GM12878 (cell line): ENCODE results near the gene RAB21. TPM values are rescaled to one million over a fixed set of nuclear protein-coding genes. Genes with fewer than 3 reads are reported as not detected.

Experiments used
- ASH2L ChIP-seq: fragments of 300-600, 200-600 bp; sonication (generic); IDR thresholded peaks from 2 replicates; pipeline ENCODE4 v1.6.1; 2017; ENCODE audit warnings: low read depth, mild to moderate bottlenecking, borderline replicate concordance
- BHLHE40 ChIP-seq, 2 experiments: fragments of 450-650 bp in 1 of 2; IDR thresholded peaks; 2 replicates each; pipeline ENCODE4 v1.6.1; 2011 to 2017; ENCODE audit warnings: low read depth in 2 of 2, borderline replicate concordance in 1 of 2, improper control_type of control experiment in 1 of 2, low read length in 1 of 2, mild to moderate bottlenecking in 1 of 2
- CEBPB ChIP-seq, 2 experiments: fragments of 150-350 bp in 1 of 2; IDR thresholded peaks; 2 replicates each; pipeline ENCODE4 v1.6.1; 2012 to 2014; ENCODE audit warnings: low read depth in 2 of 2, low read length in 2 of 2, borderline replicate concordance in 1 of 2, inconsistent platforms in 1 of 2
- E2F8 ChIP-seq: fragments of 450-650 bp; IDR thresholded peaks from 2 replicates; pipeline ENCODE4 v1.6.1; 2018; ENCODE audit warnings: mild to moderate bottlenecking, low read depth, moderate library complexity; ENCODE audit not compliant: partially characterized antibody
- EED ChIP-seq: sonication (generic); IDR thresholded peaks from 2 replicates; pipeline ENCODE4 v1.6.1; 2016; ENCODE audit warnings: antibody characterized with exemption, low read depth
- GATAD2B ChIP-seq: fragments of 450-650 bp; conservative IDR thresholded peaks from 2 replicates; pipeline ENCODE4 v1.6.1; 2017; ENCODE audit warnings: low read depth, mild to moderate bottlenecking, moderate library complexity
- IKZF1 ChIP-seq: fragments of 450-650 bp; conservative IDR thresholded peaks from 2 replicates; pipeline ENCODE4 v1.6.1; 2017; ENCODE audit warnings: antibody characterized with exemption, mild to moderate bottlenecking
- MEF2B ChIP-seq: fragments of 450-650 bp; IDR thresholded peaks from 2 replicates; pipeline ENCODE4 v1.6.1; 2018; ENCODE audit warnings: mild to moderate bottlenecking, moderate library complexity; ENCODE audit not compliant: partially characterized antibody, poor library complexity, severe bottlenecking
- NKRF ChIP-seq: fragments of 450-650 bp; conservative IDR thresholded peaks from 2 replicates; pipeline ENCODE4 v1.6.1; 2017; ENCODE audit warnings: mild to moderate bottlenecking, moderate library complexity
- PAX5 ChIP-seq: IDR thresholded peaks from 2 replicates; pipeline ENCODE4 v1.6.1; 2011; ENCODE audit warnings: low read depth, low read length, borderline replicate concordance
- POLR2AphosphoS5 ChIP-seq: IDR thresholded peaks from 2 replicates; pipeline ENCODE4 v1.6.1; 2011; ENCODE audit warnings: mild to moderate bottlenecking, low read length, inconsistent platforms
- RELA ChIP-seq: fragments of 450-650 bp; IDR thresholded peaks from 2 replicates; pipeline ENCODE4 v1.8.0; 2014; ENCODE audit warnings: borderline replicate concordance; ENCODE audit not compliant: partially characterized antibody
- SP1 ChIP-seq: IDR thresholded peaks from one replicate; pipeline ENCODE4 v1.6.1; 2011; ENCODE audit warnings: low read depth, low read length
- TCF12 ChIP-seq: IDR thresholded peaks from 2 replicates; pipeline ENCODE4 v1.6.1; 2011; ENCODE audit warnings: low read depth, mild to moderate bottlenecking, low read length
- TCF3 ChIP-seq: IDR thresholded peaks from 2 replicates; pipeline ENCODE4 v1.6.1; 2012; ENCODE audit warnings: low read depth, mild to moderate bottlenecking, low read length, borderline replicate concordance; ENCODE audit not compliant: insufficient read depth
- YY1 ChIP-seq: IDR thresholded peaks from 2 replicates; pipeline ENCODE4 v1.6.1; 2011; ENCODE audit warnings: low read depth, mild to moderate bottlenecking, low read length
- polyA plus RNA-seq, 11 experiments: library from polyadenylated mRNA; depleted of rRNA in 4 of 11; unstranded in 6 of 11; stranded (reverse) in 5 of 11; fragments of >200 nt; fragmentation: Nextera tagmentation in 4 of 11; fragmentation: Illumina TruSeq in 1 of 11; extraction: Ambion mirVana in 4 of 11; extraction: Trizol in 1 of 11; gene quantifications; 1 replicate in 1 of 11; 2 replicates in 10 of 11; pipeline versions ENCODE4 v1.2.1 to v1.2.3, GENCODE V29; 2011 to 2016; ENCODE audit warnings: inconsistent platforms in 2 of 11, missing spikeins in 2 of 11, low read depth in 1 of 11
- total RNA-seq, 4 experiments: library from RNA; depleted of rRNA in 3 of 4; stranded (reverse); fragments of >200 nt in 3 of 4; fragmentation: Illumina TruSeq in 1 of 4; extraction: Trizol in 1 of 4; gene quantifications; 2 replicates each; pipeline versions ENCODE4 v1.2.1 to v1.2.3, GENCODE V29; 2013 to 2021
- TF ChIP-seq, protein P1 (sequence below): fragments of 450-650 bp; IDR thresholded peaks from 2 replicates; pipeline ENCODE4 v1.6.1; 2016; ENCODE audit warnings: mild to moderate bottlenecking
- TF ChIP-seq, protein P2 (sequence below): fragments of 450-650 bp; IDR thresholded peaks from 2 replicates; pipeline ENCODE4 v1.6.1; 2017; ENCODE audit warnings: mild to moderate bottlenecking, low read depth, inconsistent platforms; ENCODE audit not compliant: poor library complexity, severe bottlenecking

RAB21 gene
- total and polyA plus RNA-seq, 10 of the 15 experiments (the other 5 are each of a cell fraction or from before 2014, with no cell fraction given) = 2.8 to 42.8 (median 16.1) TPM

- no peak for TF ChIP-seq CEBPB (IDR thresholded peaks at IDR 0.05; ENCODE audit: borderline replicate concordance in 1 of 2, low read depth in 2 of 2, low read length in 2 of 2)
- peak; percentile 19; the same call in 1 of the 2 replicates for TF ChIP-seq NKRF
- TF ChIP-seq MEF2B = no peak
- peak; percentile 52 for TF ChIP-seq IKZF1
- peak; percentile 81 for TF ChIP-seq POLR2AphosphoS5
- peak; percentile 21 for TF ChIP-seq SP1
- TF ChIP-seq E2F8 = no peak
- TF ChIP-seq ASH2L = peak; percentile 9; the same call in 1 of the 2 replicates
- TF ChIP-seq YY1 = peak; percentile 84
- TF ChIP-seq BHLHE40 (IDR thresholded peaks at IDR 0.05; ENCODE audit: borderline replicate concordance in 1 of 2, low read depth in 2 of 2, low read length in 1 of 2) = peak; percentile 40 to 41; a peak in 3 of 4 replicates
- TF ChIP-seq EED = peak; percentile 69
- TF ChIP-seq, protein P1, sequence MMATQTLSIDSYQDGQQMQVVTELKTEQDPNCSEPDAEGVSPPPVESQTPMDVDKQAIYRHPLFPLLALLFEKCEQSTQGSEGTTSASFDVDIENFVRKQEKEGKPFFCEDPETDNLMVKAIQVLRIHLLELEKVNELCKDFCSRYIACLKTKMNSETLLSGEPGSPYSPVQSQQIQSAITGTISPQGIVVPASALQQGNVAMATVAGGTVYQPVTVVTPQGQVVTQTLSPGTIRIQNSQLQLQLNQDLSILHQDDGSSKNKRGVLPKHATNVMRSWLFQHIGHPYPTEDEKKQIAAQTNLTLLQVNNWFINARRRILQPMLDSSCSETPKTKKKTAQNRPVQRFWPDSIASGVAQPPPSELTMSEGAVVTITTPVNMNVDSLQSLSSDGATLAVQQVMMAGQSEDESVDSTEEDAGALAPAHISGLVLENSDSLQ = 0 out of 2 replicates have a peak, but pooled peaks have one; percentile 9
- 0 out of 2 replicates have a peak, but pooled peaks have one; percentile 33 for TF ChIP-seq TCF12
- peak; percentile 97 for TF ChIP-seq RELA
- 0 out of 2 replicates have a peak, but pooled peaks have one; percentile 11 for TF ChIP-seq TCF3
- TF ChIP-seq PAX5 = 0 out of 2 replicates have a peak, but pooled peaks have one; percentile 19
- TF ChIP-seq GATAD2B = 0 out of 2 replicates have a peak, but pooled peaks have one; percentile 49
- TF ChIP-seq, protein P2, sequence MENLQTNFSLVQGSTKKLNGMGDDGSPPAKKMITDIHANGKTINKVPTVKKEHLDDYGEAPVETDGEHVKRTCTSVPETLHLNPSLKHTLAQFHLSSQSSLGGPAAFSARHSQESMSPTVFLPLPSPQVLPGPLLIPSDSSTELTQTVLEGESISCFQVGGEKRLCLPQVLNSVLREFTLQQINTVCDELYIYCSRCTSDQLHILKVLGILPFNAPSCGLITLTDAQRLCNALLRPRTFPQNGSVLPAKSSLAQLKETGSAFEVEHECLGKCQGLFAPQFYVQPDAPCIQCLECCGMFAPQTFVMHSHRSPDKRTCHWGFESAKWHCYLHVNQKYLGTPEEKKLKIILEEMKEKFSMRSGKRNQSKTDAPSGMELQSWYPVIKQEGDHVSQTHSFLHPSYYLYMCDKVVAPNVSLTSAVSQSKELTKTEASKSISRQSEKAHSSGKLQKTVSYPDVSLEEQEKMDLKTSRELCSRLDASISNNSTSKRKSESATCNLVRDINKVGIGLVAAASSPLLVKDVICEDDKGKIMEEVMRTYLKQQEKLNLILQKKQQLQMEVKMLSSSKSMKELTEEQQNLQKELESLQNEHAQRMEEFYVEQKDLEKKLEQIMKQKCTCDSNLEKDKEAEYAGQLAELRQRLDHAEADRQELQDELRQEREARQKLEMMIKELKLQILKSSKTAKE = peak; percentile 49
Observed at GRCh38 chr12:71755146-71755892, 656 bp downstream of the RAB21 start (continued).
